DOHH2 (cell line): Measurements from ENCODE around the gene APOL5.

Experiments
- EZH2phosphoT487 ChIP-seq: fragments of 200-600 bp; sonication (generic); IDR thresholded peaks from 2 replicates; pipeline ENCODE4 v1.6.1; 2017; ENCODE audit warnings: borderline replicate concordance, mild to moderate bottlenecking, antibody characterized with exemption, low read length, moderate library complexity, mixed read lengths
- TF ChIP-seq, protein P1 (sequence below): fragments of 200-600 bp; sonication (generic); IDR thresholded peaks from one replicate; pipeline ENCODE4 v1.5.1; 2014; ENCODE audit warnings: antibody characterized with exemption, mild to moderate bottlenecking, low read depth, low read length; ENCODE audit not compliant: poor library complexity, severe bottlenecking

- TF ChIP-seq, protein P1, sequence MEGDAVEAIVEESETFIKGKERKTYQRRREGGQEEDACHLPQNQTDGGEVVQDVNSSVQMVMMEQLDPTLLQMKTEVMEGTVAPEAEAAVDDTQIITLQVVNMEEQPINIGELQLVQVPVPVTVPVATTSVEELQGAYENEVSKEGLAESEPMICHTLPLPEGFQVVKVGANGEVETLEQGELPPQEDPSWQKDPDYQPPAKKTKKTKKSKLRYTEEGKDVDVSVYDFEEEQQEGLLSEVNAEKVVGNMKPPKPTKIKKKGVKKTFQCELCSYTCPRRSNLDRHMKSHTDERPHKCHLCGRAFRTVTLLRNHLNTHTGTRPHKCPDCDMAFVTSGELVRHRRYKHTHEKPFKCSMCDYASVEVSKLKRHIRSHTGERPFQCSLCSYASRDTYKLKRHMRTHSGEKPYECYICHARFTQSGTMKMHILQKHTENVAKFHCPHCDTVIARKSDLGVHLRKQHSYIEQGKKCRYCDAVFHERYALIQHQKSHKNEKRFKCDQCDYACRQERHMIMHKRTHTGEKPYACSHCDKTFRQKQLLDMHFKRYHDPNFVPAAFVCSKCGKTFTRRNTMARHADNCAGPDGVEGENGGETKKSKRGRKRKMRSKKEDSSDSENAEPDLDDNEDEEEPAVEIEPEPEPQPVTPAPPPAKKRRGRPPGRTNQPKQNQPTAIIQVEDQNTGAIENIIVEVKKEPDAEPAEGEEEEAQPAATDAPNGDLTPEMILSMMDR, result no peak
- no peak for TF ChIP-seq EZH2phosphoT487
Measured at GRCh38 chr22:35775339-35775738, 57.7 kb downstream of the APOL5 start.
